H9 (cell line): ENCODE data around the gene GTPBP6. TPM values are rescaled to one million over a fixed set of nuclear protein-coding genes. Genes with fewer than 3 reads are reported as not detected.
"Not testable (repeated sequence)": the region's sequence is repeated elsewhere in the genome, so short reads cannot be mapped to it uniquely, and the experiment has no call there.

Experiments used
- DNase-seq: peaks from one replicate; pipeline ENCODE4 v3.0.0-alpha.2; 2017
- H2AFZ ChIP-seq: one replicate; pipeline ENCODE4 v1.6.1; 2013; ENCODE audit warnings: mild to moderate bottlenecking, low read length, control low read depth, moderate library complexity
- H2AK5ac ChIP-seq: 2 replicates; pipeline ENCODE4 v1.6.1; 2013; ENCODE audit warnings: low read length, control low read depth, mixed read lengths; ENCODE audit not compliant: insufficient read length
- H2BK120ac ChIP-seq: one replicate; pipeline ENCODE4 v1.6.1; 2013; ENCODE audit warnings: low read depth, mild to moderate bottlenecking, low read length, control low read depth, inconsistent platforms; ENCODE audit not compliant: poor library complexity, severe bottlenecking
- H2BK12ac ChIP-seq: 2 replicates; pipeline ENCODE4 v1.6.1; 2013; ENCODE audit warnings: low read length, control low read depth, mixed read lengths, low read depth; ENCODE audit not compliant: insufficient read length
- H2BK15ac ChIP-seq: 2 replicates; pipeline ENCODE4 v1.6.1; 2013; ENCODE audit warnings: low read depth, low read length, control low read depth
- H2BK20ac ChIP-seq: one replicate; pipeline ENCODE4 v1.6.1; 2013; ENCODE audit warnings: low read depth, mild to moderate bottlenecking, low read length, control low read depth, inconsistent platforms; ENCODE audit not compliant: poor library complexity, severe bottlenecking
- H2BK5ac ChIP-seq: 2 replicates; pipeline ENCODE4 v1.6.1; 2013; ENCODE audit warnings: low read length, control low read depth, mixed read lengths; ENCODE audit not compliant: insufficient read length
- H3K14ac ChIP-seq: 2 replicates; pipeline ENCODE4 v1.6.1; 2013; ENCODE audit warnings: low read length, control low read depth; ENCODE audit not compliant: insufficient read depth
- H3K18ac ChIP-seq: 2 replicates; pipeline ENCODE4 v1.6.1; 2013; ENCODE audit warnings: low read depth, mild to moderate bottlenecking, mixed read lengths, low read length, control low read depth; ENCODE audit not compliant: insufficient read length
- H3K23ac ChIP-seq: 2 replicates; pipeline ENCODE4 v1.6.1; 2013; ENCODE audit warnings: low read length, control low read depth, mixed read lengths, low read depth; ENCODE audit not compliant: insufficient read length
- H3K23me2 ChIP-seq: 2 replicates; pipeline ENCODE4 v1.6.1; 2013; ENCODE audit warnings: low read depth, mild to moderate bottlenecking, mixed read lengths, low read length, control low read depth; ENCODE audit not compliant: insufficient read length, poor library complexity, severe bottlenecking
- H3K27ac ChIP-seq: 2 replicates; pipeline ENCODE4 v1.5.1; 2013; ENCODE audit warnings: low read length, control low read depth, mixed read lengths, low read depth; ENCODE audit not compliant: insufficient read length
- H3K27me3 ChIP-seq: 2 replicates; pipeline ENCODE4 v1.6.1; 2013; ENCODE audit warnings: low read length, control low read depth, inconsistent platforms; ENCODE audit not compliant: insufficient read depth
- H3K4ac ChIP-seq: 2 replicates; pipeline ENCODE4 v1.6.1; 2013; ENCODE audit warnings: low read depth, mild to moderate bottlenecking, control low read depth, inconsistent platforms, low read length, moderate library complexity
- H3K4me1 ChIP-seq: 2 replicates; pipeline ENCODE4 v1.6.1; 2013; ENCODE audit warnings: low read length, control low read depth, inconsistent platforms; ENCODE audit not compliant: insufficient read depth
- H3K4me2 ChIP-seq: 2 replicates; pipeline ENCODE4 v1.6.1; 2013; ENCODE audit warnings: low read length, control low read depth, mixed read lengths; ENCODE audit not compliant: insufficient read length, insufficient read depth
- H3K56ac ChIP-seq: 2 replicates; pipeline ENCODE4 v1.6.1; 2013; ENCODE audit warnings: low read depth, mild to moderate bottlenecking, mixed read lengths, low read length, control low read depth; ENCODE audit not compliant: insufficient read length
- H3K79me1 ChIP-seq: 2 replicates; pipeline ENCODE4 v1.6.1; 2013; ENCODE audit warnings: low read depth, mild to moderate bottlenecking, moderate library complexity, low read length, control low read depth, inconsistent platforms; ENCODE audit not compliant: insufficient read depth, poor library complexity, severe bottlenecking
- H3K79me2 ChIP-seq: 2 replicates; pipeline ENCODE4 v1.6.1; 2013; ENCODE audit warnings: low read length, control low read depth, inconsistent platforms; ENCODE audit not compliant: insufficient read depth
- H3K9ac ChIP-seq: 2 replicates; pipeline ENCODE4 v1.6.1; 2013; ENCODE audit warnings: low read length, control low read depth, mixed read lengths; ENCODE audit not compliant: insufficient read length; ENCODE audit errors: extremely low read depth
- H3K9me3 ChIP-seq: one replicate; pipeline ENCODE4 v1.6.1; 2013; ENCODE audit warnings: low read depth, low read length, inconsistent platforms; ENCODE audit not compliant: control insufficient read depth
- H3T11ph ChIP-seq: one replicate; pipeline ENCODE4 v1.6.1; 2013; ENCODE audit warnings: mild to moderate bottlenecking, low read length, control low read depth, inconsistent platforms
- H4K20me1 ChIP-seq: one replicate; pipeline ENCODE4 v1.6.1; 2013; ENCODE audit not compliant: control insufficient read depth, insufficient read length, insufficient read depth
- H4K5ac ChIP-seq: 2 replicates; pipeline ENCODE4 v1.6.1; 2013; ENCODE audit warnings: low read depth, mild to moderate bottlenecking, mixed read lengths, low read length, control low read depth; ENCODE audit not compliant: insufficient read length
- H4K8ac ChIP-seq: replicated peaks from 2 replicates; pipeline ENCODE4 v1.6.1; 2013; ENCODE audit warnings: low read length, control low read depth, mixed read lengths, low read depth; ENCODE audit not compliant: insufficient read length
- H4K91ac ChIP-seq: 2 replicates; pipeline ENCODE4 v1.6.1; 2013; ENCODE audit warnings: low read depth, mild to moderate bottlenecking, moderate library complexity, mixed read lengths, low read length, control low read depth; ENCODE audit not compliant: insufficient read length
- H3K27ac Mint-ChIP-seq, 3 experiments: 2 replicates in 2 of 3; 3 replicates in 1 of 3; pipeline ENCODE4 v1.8.0; 2020 to 2021; ENCODE audit warnings: mixed read lengths in 3 of 3, mild to moderate bottlenecking in 1 of 3, moderate library complexity in 1 of 3
- H3K27me3 Mint-ChIP-seq: 2 replicates; pipeline ENCODE4 v1.8.0; 2021; ENCODE audit warnings: low read depth, mild to moderate bottlenecking, moderate library complexity, mixed read lengths
- H3K36me3 Mint-ChIP-seq, 3 experiments: 2 replicates in 2 of 3; 3 replicates in 1 of 3; pipeline ENCODE4 v1.8.0; 2020 to 2021; ENCODE audit warnings: low read depth in 3 of 3, mixed read lengths in 3 of 3; ENCODE audit not compliant: insufficient read depth in 1 of 3
- H3K4me1 Mint-ChIP-seq, 2 experiments: 2 replicates each; pipeline ENCODE4 v1.8.0; 2020; ENCODE audit warnings: mixed read lengths in 2 of 2
- H3K4me3 Mint-ChIP-seq, 2 experiments: 2 replicates in 1 of 2; 3 replicates in 1 of 2; pipeline ENCODE4 v1.8.0; 2020 to 2021; ENCODE audit warnings: mild to moderate bottlenecking in 2 of 2, mixed read lengths in 2 of 2, moderate library complexity in 1 of 2
- H3K9me3 Mint-ChIP-seq, 2 experiments: 2 replicates in 1 of 2; 3 replicates in 1 of 2; pipeline ENCODE4 v1.8.0; 2020; ENCODE audit warnings: mild to moderate bottlenecking in 2 of 2, mixed read lengths in 2 of 2, moderate library complexity in 1 of 2
- WGBS: extraction: QIAGEN DNeasy Blood & Tissue Kit; methylation state at CpG from one replicate; pipeline ENCODE4 v1.1.7; 2013; ENCODE audit warnings: missing lambda C conversion rate, low lambda C conversion rate, mixed read lengths; ENCODE audit not compliant: insufficient read length; ENCODE audit errors: extremely low coverage; 5-methylcytosine and 5-hydroxymethylcytosine counted together
- total RNA-seq: library from RNA; stranded (reverse); gene quantifications from 2 replicates; pipeline ENCODE4 v1.2.1, GENCODE V29; 2021
- TF ChIP-seq, protein P1 (sequence below): fragments of 200-600 bp; sonication (generic); conservative IDR thresholded peaks from 3 replicates; pipeline ENCODE4 v1.8.0; 2021; ENCODE audit warnings: antibody characterized with exemption, mild to moderate bottlenecking

The GTPBP6 gene
- total RNA-seq, 1 experiment from 2014 or later = 64.0 TPM

DNA sequence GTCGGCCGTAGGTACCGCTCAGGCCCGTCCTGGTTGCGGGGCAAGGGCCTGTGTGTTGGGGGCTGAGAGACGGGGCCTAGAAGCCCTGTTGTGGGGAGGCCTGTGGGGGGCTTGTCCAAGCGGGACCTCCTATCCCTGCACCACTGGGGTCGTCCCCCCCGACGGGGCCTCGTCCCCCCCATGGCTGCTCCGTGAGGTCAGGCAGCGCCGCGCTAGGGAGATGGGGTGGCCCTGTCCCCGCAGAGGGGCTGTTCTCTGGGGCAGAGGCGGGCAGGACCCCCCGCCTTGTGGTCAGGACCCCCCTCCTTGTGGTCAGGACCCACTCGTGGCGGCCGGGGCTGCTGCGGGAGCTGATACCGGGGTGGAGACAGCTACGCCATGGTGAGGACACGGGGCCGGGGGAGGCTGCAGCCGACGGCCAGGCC lies 12.1 kb upstream of the GTPBP6 start:
- Histone ChIP-seq H3K79me1 (no peaks in the 10 kb centered on the region), H3K9ac (no peak overlapping the region), H3K14ac (no peak overlapping the region), H3K4me1 (no peaks in the 10 kb centered on the region), H3K27me3 (no peaks in the 10 kb centered on the region), H3K9me3 (no peaks in the 10 kb centered on the region), H3K23ac (no peak overlapping the region), H4K20me1 (no peaks in the 10 kb centered on the region), H2BK15ac (no peak overlapping the region), H2BK12ac (no peak overlapping the region), H3K79me2 (no peaks in the 10 kb centered on the region), H2AFZ (no peak overlapping the region), H2BK120ac (no peak overlapping the region), H2BK5ac (no peak overlapping the region), H4K5ac (no peak overlapping the region), H3T11ph (no peak overlapping the region), H4K91ac (no peak overlapping the region), H3K4ac (no peak overlapping the region), H3K4me2 (no peak overlapping the region), H2BK20ac (no peak overlapping the region), H4K8ac (no peak overlapping the region), H3K18ac (no peak overlapping the region), H3K27ac (no peak overlapping the region), H2AK5ac (no peak overlapping the region), H3K56ac (no peak overlapping the region), H3K23me2 (no peaks in the 10 kb centered on the region)
- H3K27me3 Mint-ChIP-seq = peaks cover 5% of the 10 kb centered on the region
- H3K36me3 Mint-ChIP-seq = peaks cover 2 to 13% (median 4%) of the 10 kb centered on the region in 3 experiments; a peak in 5 of 7 replicates
- no peak overlapping the region for H3K4me3 Mint-ChIP-seq
- TF ChIP-seq, protein P1, sequence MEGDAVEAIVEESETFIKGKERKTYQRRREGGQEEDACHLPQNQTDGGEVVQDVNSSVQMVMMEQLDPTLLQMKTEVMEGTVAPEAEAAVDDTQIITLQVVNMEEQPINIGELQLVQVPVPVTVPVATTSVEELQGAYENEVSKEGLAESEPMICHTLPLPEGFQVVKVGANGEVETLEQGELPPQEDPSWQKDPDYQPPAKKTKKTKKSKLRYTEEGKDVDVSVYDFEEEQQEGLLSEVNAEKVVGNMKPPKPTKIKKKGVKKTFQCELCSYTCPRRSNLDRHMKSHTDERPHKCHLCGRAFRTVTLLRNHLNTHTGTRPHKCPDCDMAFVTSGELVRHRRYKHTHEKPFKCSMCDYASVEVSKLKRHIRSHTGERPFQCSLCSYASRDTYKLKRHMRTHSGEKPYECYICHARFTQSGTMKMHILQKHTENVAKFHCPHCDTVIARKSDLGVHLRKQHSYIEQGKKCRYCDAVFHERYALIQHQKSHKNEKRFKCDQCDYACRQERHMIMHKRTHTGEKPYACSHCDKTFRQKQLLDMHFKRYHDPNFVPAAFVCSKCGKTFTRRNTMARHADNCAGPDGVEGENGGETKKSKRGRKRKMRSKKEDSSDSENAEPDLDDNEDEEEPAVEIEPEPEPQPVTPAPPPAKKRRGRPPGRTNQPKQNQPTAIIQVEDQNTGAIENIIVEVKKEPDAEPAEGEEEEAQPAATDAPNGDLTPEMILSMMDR = no peak
- DNase-seq = no peak
- H3K4me1 Mint-ChIP-seq = peaks cover 0 to 5% of the 10 kb centered on the region in 2 experiments; a peak in 2 of 4 replicates
- WGBS = no CpG with 5 or more reads among the region's 28 CpGs
- H3K27ac Mint-ChIP-seq = no peak overlapping the region
- H3K9me3 Mint-ChIP-seq = peaks cover 11 to 12% of the 10 kb centered on the region in 2 experiments

DNA sequence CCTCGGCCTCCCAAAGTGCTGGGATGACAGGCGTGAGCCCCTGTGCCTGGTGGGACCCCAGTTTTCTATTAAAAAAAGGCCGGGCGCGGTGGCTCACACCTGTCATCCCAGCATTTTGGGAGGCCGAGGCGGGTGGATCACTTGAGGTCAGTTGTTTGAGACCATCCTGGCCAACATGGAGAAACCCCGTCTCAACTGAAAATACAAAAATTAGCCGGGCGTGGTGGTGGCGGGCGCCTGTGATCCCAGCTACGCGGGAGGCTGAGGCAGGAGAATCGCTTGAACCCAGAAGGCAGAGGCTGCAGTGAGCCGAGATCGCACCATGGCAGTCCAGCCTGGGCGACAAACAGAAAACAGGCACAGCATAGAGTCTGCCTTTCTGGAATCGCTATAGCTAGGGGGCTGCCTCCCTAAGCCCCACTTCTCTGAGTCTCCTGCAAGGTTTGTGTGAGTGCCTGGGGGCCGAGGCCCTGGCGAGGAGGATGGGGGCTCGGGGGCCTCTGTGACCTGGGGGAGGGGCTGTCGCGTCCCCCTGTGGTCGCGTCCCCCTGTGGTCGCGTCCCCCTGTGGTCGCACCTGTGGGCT lies 11.6 kb upstream of the GTPBP6 start:
- H3K27ac ChIP-seq, H2BK5ac ChIP-seq, H3K27ac Mint-ChIP-seq, H3K4ac ChIP-seq, H2AK5ac ChIP-seq, H3K79me2 ChIP-seq, H3K23ac ChIP-seq, H3K4me2 ChIP-seq, H3K79me1 ChIP-seq, H3K27me3 Mint-ChIP-seq, H2BK120ac ChIP-seq, H3K4me1 ChIP-seq, H3K9ac ChIP-seq, H2BK15ac ChIP-seq, H4K5ac ChIP-seq, H2BK12ac ChIP-seq, H3K9me3 ChIP-seq, H3K27me3 ChIP-seq, H3K4me3 Mint-ChIP-seq, H2AFZ ChIP-seq, H3K14ac ChIP-seq, H3K4me1 Mint-ChIP-seq, H3K23me2 ChIP-seq, H3K18ac ChIP-seq, DNase-seq, H2BK20ac ChIP-seq, H4K20me1 ChIP-seq, H3K56ac ChIP-seq, H4K8ac ChIP-seq, H3T11ph ChIP-seq, H4K91ac ChIP-seq: not testable (repeated sequence)
- no CpG with 5 or more reads among the region's 29 CpGs for WGBS
- peaks cover 11 to 12% of the 10 kb centered on the region in 2 experiments for H3K9me3 Mint-ChIP-seq
- peaks cover 2 to 13% (median 2%) of the 10 kb centered on the region in 3 experiments; a peak in 4 of 7 replicates for H3K36me3 Mint-ChIP-seq
